ENCODE data around the gene PHLDB2. TPM values are rescaled to one million over a fixed set of nuclear protein-coding genes. Genes with fewer than 3 reads are reported as not detected.

The PHLDB2 gene
- total RNA-seq, 5 donors from 2014 or later (not counting 1 experiment from before 2014, with no cell fraction given), result 2.0 to 12.1 (median 3.9) TPM

DNA sequence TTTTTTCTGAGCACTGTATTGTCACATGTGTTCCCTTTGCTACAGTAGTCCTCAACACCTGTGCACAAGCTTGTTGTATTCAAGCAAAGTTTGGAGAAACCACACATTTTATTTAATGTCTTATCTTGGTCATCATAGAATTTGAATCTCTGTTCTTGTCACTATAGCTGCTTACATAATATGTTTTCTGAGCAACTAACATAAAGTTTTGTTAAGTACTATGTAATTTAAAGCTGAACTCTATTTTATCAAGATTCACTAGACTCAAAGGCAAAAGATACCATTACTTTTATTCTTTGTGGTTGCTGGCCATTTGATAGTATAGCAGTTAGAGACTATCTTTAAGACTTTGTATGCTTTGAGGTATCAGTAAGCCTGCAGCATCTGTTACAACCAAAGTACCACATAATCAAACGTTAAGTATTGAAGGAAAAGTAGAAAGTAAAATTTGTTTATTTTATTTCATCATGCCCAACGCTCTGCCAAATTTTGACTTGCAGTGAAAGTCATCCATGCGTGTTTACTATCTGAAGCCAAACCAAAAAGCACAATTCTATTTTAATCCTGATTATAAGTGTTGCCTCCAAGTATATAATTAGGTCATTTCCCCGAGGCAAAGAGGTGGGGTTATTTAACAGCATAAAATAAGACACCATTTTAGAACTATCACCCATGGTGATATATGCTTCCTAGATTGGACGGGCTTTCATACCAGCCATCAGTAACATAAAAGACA lies 109.4 kb downstream of the PHLDB2 start:
- Mint-ChIP-seq H3K9me3 (no peaks in the 10 kb centered on the region), H3K4me3 (no peak overlapping the region), H3K27me3 (no peaks in the 10 kb centered on the region), H3K27ac (no peak overlapping the region), H3K4me1 (peaks cover 3 to 10% (median 6%) of the 10 kb centered on the region in 3 donors), H3K36me3 (no peaks in the 10 kb centered on the region)
- DNase-seq, result no peak
- Histone ChIP-seq H3K4me3 (ENCODE audit: control insufficient read depth in 1 of 2, extremely low read depth in 1 of 2, low read length in 1 of 2) (no peak overlapping the region), H3K27ac (ENCODE audit: low read length) (no peak overlapping the region), H3K27me3 (replicated peaks in 1 of 2; ENCODE audit: control insufficient read depth in 2 of 2, extremely low read depth in 1 of 2, insufficient read depth in 2 of 2, low read length in 1 of 2) (no peaks in the 10 kb centered on the region), H3K4me1 (ENCODE audit: control insufficient read depth in 1 of 2, extremely low read depth in 1 of 2, insufficient read depth in 2 of 2, low read length in 2 of 2) (no peaks in the 10 kb centered on the region), H3K9me3 (no peaks in the 10 kb centered on the region), H3K36me3 (ENCODE audit: control insufficient read depth in 2 of 2, extremely low read depth in 1 of 2, insufficient read depth in 1 of 2, low read length in 1 of 2) (no peaks in the 10 kb centered on the region)
- WGBS (ENCODE audit: insufficient coverage), result no CpG with 5 or more reads among the region's 5 CpGs
- ATAC-seq (replicated peaks in 1 of 4), result no peak
- ChIA-PET POLR2A (no interaction called here), CTCF (interaction anchor here (0.5 to 7.3 kb wide), 28 partner anchors 9 to 1939 kb away, joined by 3 to 149 read pairs (median 4); partner anchors contain the start of gene ABHD10 (in 1 of the 2))

GRCh38 chr3:111970376-111970775 lies 111.3 kb downstream of the PHLDB2 start:
- no peak overlapping the region for H3K4me3 ChIP-seq (ENCODE audit: control insufficient read depth in 1 of 2, extremely low read depth in 1 of 2, low read length in 1 of 2)
- no peaks in the 10 kb centered on the region for H3K36me3 Mint-ChIP-seq
- no peak for ATAC-seq (replicated peaks in 1 of 4)
- ChIA-PET POLR2A (interaction anchor here in 1 of 2 donors (1.1 kb wide), 1 partner anchor 298 kb away, joined by 4 read pairs; no protein-coding TSS in a partner anchor), CTCF (interaction anchor here (0.6 to 7.3 kb wide), 12 partner anchors 19 to 303 kb away, joined by 3 to 149 read pairs (median 7); no protein-coding TSS in a partner anchor)
- no peaks in the 10 kb centered on the region for H3K9me3 ChIP-seq
- H3K27me3 ChIP-seq (replicated peaks in 1 of 2; ENCODE audit: control insufficient read depth in 2 of 2, extremely low read depth in 1 of 2, insufficient read depth in 2 of 2, low read length in 1 of 2), result no peaks in the 10 kb centered on the region
- no peak overlapping the region for H3K4me3 Mint-ChIP-seq
- H3K36me3 ChIP-seq (ENCODE audit: control insufficient read depth in 2 of 2, extremely low read depth in 1 of 2, insufficient read depth in 1 of 2, low read length in 1 of 2), result no peaks in the 10 kb centered on the region
- H3K4me1 Mint-ChIP-seq, result peaks cover 3 to 10% (median 6%) of the 10 kb centered on the region in 3 donors
- no peaks in the 10 kb centered on the region for H3K4me1 ChIP-seq (ENCODE audit: control insufficient read depth in 1 of 2, extremely low read depth in 1 of 2, insufficient read depth in 2 of 2, low read length in 2 of 2)
- H3K9me3 Mint-ChIP-seq, result no peaks in the 10 kb centered on the region
- H3K27me3 Mint-ChIP-seq, result no peaks in the 10 kb centered on the region
- WGBS (ENCODE audit: insufficient coverage), result no CpG with 5 or more reads among the region's 3 CpGs
- no peak for DNase-seq
- H3K27ac ChIP-seq (ENCODE audit: low read length), result no peak overlapping the region
- no peak overlapping the region for H3K27ac Mint-ChIP-seq

DNA sequence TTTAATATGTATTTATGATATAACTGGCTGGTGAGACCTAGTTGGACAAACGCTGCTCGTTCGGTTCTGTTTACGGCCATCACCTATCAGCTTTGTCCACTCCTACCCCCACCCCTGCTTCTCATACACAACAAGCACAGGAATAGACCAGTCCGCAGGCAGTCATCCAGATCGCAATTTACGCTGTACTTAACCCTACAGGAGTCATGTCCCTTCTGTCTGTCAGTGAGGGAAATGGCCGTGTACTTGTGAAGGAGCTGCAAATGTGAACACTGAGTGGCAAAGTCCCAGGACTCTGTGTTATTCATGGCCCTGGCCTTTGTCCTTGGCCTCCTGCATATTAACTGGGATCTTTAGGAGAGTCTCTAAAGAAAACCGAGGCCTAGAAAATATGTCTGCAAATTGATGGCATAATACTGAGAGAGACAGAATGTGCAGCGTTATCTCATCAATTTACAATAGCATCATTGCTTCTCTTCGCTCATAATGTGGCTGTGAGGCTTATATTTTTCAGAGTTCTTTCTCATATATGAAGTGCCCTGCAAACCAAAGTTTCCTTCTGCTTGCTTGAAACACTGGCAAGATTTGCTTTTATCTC lies 112.6 kb downstream of the PHLDB2 start:
- 90% methylated on average over 7 of the region's 11 CpGs for WGBS (ENCODE audit: insufficient coverage)
- Mint-ChIP-seq H3K4me3 (no peak overlapping the region), H3K36me3 (no peaks in the 10 kb centered on the region), H3K27ac (no peak overlapping the region), H3K4me1 (peaks cover 3 to 10% (median 6%) of the 10 kb centered on the region in 3 donors), H3K27me3 (no peaks in the 10 kb centered on the region), H3K9me3 (no peaks in the 10 kb centered on the region)
- DNase-seq (no peak), ATAC-seq (replicated peaks in 1 of 4) (no peak)
- Histone ChIP-seq H3K36me3 (ENCODE audit: control insufficient read depth in 2 of 2, extremely low read depth in 1 of 2, insufficient read depth in 1 of 2, low read length in 1 of 2) (no peaks in the 10 kb centered on the region), H3K27ac (ENCODE audit: low read length) (no peak overlapping the region), H3K4me1 (ENCODE audit: control insufficient read depth in 1 of 2, extremely low read depth in 1 of 2, insufficient read depth in 2 of 2, low read length in 2 of 2) (no peaks in the 10 kb centered on the region), H3K4me3 (ENCODE audit: control insufficient read depth in 1 of 2, extremely low read depth in 1 of 2, low read length in 1 of 2) (no peak overlapping the region), H3K9me3 (no peaks in the 10 kb centered on the region), H3K27me3 (replicated peaks in 1 of 2; ENCODE audit: control insufficient read depth in 2 of 2, extremely low read depth in 1 of 2, insufficient read depth in 2 of 2, low read length in 1 of 2) (no peaks in the 10 kb centered on the region)
- ChIA-PET CTCF (interaction anchor here (0.5 to 7.3 kb wide), 6 partner anchors 18 to 1070 kb away, joined by 3 to 149 read pairs (median 10); no protein-coding TSS in a partner anchor), POLR2A (interaction anchor here in 1 of 2 donors (1.1 kb wide), 1 partner anchor 299 kb away, joined by 4 read pairs; no protein-coding TSS in a partner anchor)

- ATAC-seq (replicated peaks in 1 of 4) (no peak), DNase-seq (no peak)
- no peaks in the 10 kb centered on the region for H3K36me3 Mint-ChIP-seq
- WGBS (ENCODE audit: insufficient coverage), result no CpG with 5 or more reads among the region's 3 CpGs
- no peak overlapping the region for H3K4me3 ChIP-seq (ENCODE audit: control insufficient read depth in 1 of 2, extremely low read depth in 1 of 2, low read length in 1 of 2)
- ChIA-PET CTCF (no interaction called here), POLR2A (no interaction called here)
- no peaks in the 10 kb centered on the region for H3K27me3 ChIP-seq (replicated peaks in 1 of 2; ENCODE audit: control insufficient read depth in 2 of 2, extremely low read depth in 1 of 2, insufficient read depth in 2 of 2, low read length in 1 of 2)
- H3K9me3 Mint-ChIP-seq, result no peaks in the 10 kb centered on the region
- H3K36me3 ChIP-seq (ENCODE audit: control insufficient read depth in 2 of 2, extremely low read depth in 1 of 2, insufficient read depth in 1 of 2, low read length in 1 of 2), result no peaks in the 10 kb centered on the region
- no peaks in the 10 kb centered on the region for H3K4me1 ChIP-seq (ENCODE audit: control insufficient read depth in 1 of 2, extremely low read depth in 1 of 2, insufficient read depth in 2 of 2, low read length in 2 of 2)
- H3K9me3 ChIP-seq, result no peaks in the 10 kb centered on the region
- no peaks in the 10 kb centered on the region for H3K27me3 Mint-ChIP-seq
- peaks cover 0 to under 1% (median 0%) of the 10 kb centered on the region in 3 donors for H3K4me1 Mint-ChIP-seq
- H3K27ac Mint-ChIP-seq, result no peak overlapping the region
- no peak overlapping the region for H3K4me3 Mint-ChIP-seq
- H3K27ac ChIP-seq (ENCODE audit: low read length), result no peak overlapping the region
Measured at GRCh38 chr3:111972891-111973290, 113.8 kb downstream of the PHLDB2 start.

DNA sequence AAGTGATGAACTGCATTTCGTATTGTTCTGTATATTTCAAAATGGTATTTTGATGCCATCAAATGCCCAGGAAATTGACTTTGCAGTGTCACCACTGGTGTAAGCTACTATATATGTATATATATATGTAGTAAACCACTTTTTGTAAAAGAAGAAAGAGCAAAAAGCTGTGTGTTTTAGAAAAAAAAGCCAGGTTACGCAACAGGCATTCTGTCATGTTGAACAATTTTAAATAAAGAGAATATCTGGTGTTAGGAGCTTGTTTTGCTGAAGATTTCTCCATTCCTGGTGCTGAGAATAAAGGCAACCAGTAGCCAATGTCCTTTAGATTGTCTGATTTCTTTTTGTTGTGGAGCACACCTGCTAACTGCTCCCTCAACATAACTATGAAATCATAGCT lies 116.1 kb downstream of the PHLDB2 start:
- ChIA-PET POLR2A (interaction anchor here (0.6 to 0.7 kb wide), 2 partner anchors 38 to 795 kb away, joined by 3 to 4 read pairs; no protein-coding TSS in a partner anchor), CTCF (interaction anchor here (0.6 to 1.6 kb wide), 7 partner anchors 9 to 260 kb away, joined by 3 to 6 read pairs (median 3); no protein-coding TSS in a partner anchor)
- ATAC-seq (replicated peaks in 1 of 4), result no peak
- WGBS (ENCODE audit: insufficient coverage), result no CpG with 5 or more reads among the region's 2 CpGs
- Histone ChIP-seq H3K27ac (ENCODE audit: low read length) (no peak overlapping the region), H3K9me3 (no peaks in the 10 kb centered on the region), H3K27me3 (replicated peaks in 1 of 2; ENCODE audit: control insufficient read depth in 2 of 2, extremely low read depth in 1 of 2, insufficient read depth in 2 of 2, low read length in 1 of 2) (no peaks in the 10 kb centered on the region), H3K36me3 (ENCODE audit: control insufficient read depth in 2 of 2, extremely low read depth in 1 of 2, insufficient read depth in 1 of 2, low read length in 1 of 2) (no peaks in the 10 kb centered on the region), H3K4me1 (ENCODE audit: control insufficient read depth in 1 of 2, extremely low read depth in 1 of 2, insufficient read depth in 2 of 2, low read length in 2 of 2) (peaks cover 4 to 7% of the 10 kb centered on the region in 2 experiments), H3K4me3 (ENCODE audit: control insufficient read depth in 1 of 2, extremely low read depth in 1 of 2, low read length in 1 of 2) (no peak overlapping the region)
- Mint-ChIP-seq H3K4me1 (peaks cover 13 to 14% (median 13%) of the 10 kb centered on the region in 3 donors), H3K4me3 (no peak overlapping the region), H3K9me3 (no peaks in the 10 kb centered on the region), H3K27me3 (no peaks in the 10 kb centered on the region), H3K27ac (no peak overlapping the region), H3K36me3 (no peaks in the 10 kb centered on the region)
- no peak for DNase-seq

- no peaks in the 10 kb centered on the region for H3K36me3 ChIP-seq (ENCODE audit: control insufficient read depth in 2 of 2, extremely low read depth in 1 of 2, insufficient read depth in 1 of 2, low read length in 1 of 2)
- H3K9me3 Mint-ChIP-seq, result no peaks in the 10 kb centered on the region
- peaks cover 24 to 25% (median 24%) of the 10 kb centered on the region in 3 donors for H3K4me1 Mint-ChIP-seq
- POLR2A ChIA-PET, result no interaction called here
- CTCF ChIA-PET, result interaction anchor here (0.6 to 3.8 kb wide), 5 partner anchors 9 to 308 kb away, joined by 3 to 26 read pairs (median 7); no protein-coding TSS in a partner anchor
- no CpG with 5 or more reads among the region's 2 CpGs for WGBS (ENCODE audit: insufficient coverage)
- H3K27me3 Mint-ChIP-seq, result no peaks in the 10 kb centered on the region
- DNase-seq, result no peak
- H3K27ac Mint-ChIP-seq, result no peak overlapping the region
- no peaks in the 10 kb centered on the region for H3K9me3 ChIP-seq
- no peaks in the 10 kb centered on the region for H3K27me3 ChIP-seq (replicated peaks in 1 of 2; ENCODE audit: control insufficient read depth in 2 of 2, extremely low read depth in 1 of 2, insufficient read depth in 2 of 2, low read length in 1 of 2)
- H3K4me3 Mint-ChIP-seq, result no peak overlapping the region
- ATAC-seq (replicated peaks in 1 of 4), result no peak
- H3K27ac ChIP-seq (ENCODE audit: low read length), result no peak overlapping the region
- peaks cover 7 to 9% of the 10 kb centered on the region in 2 experiments for H3K4me1 ChIP-seq (ENCODE audit: control insufficient read depth in 1 of 2, extremely low read depth in 1 of 2, insufficient read depth in 2 of 2, low read length in 2 of 2)
- no peaks in the 10 kb centered on the region for H3K36me3 Mint-ChIP-seq
- H3K4me3 ChIP-seq (ENCODE audit: control insufficient read depth in 1 of 2, extremely low read depth in 1 of 2, low read length in 1 of 2), result no peak overlapping the region
Measured at GRCh38 chr3:111976254-111976653, 117.2 kb downstream of the PHLDB2 start.
